Nephron progenitor cell (in vitro differentiated cells): ENCODE measurements around the gene HS6ST3.

Source experiments
- DNase-seq: peaks from one replicate; pipeline ENCODE4 v3.0.0; 2021
- H3K27ac Mint-ChIP-seq: 2 replicates; pipeline ENCODE4 v1.8.0; 2021; ENCODE audit warnings: mild to moderate bottlenecking, moderate library complexity, mixed read lengths
- H3K27me3 Mint-ChIP-seq: 2 replicates; pipeline ENCODE4 v1.8.0; 2021; ENCODE audit warnings: mild to moderate bottlenecking, low read depth, mixed read lengths; ENCODE audit not compliant: poor library complexity
- H3K36me3 Mint-ChIP-seq: 2 replicates; pipeline ENCODE4 v1.8.0; 2021; ENCODE audit warnings: low read depth, mixed read lengths
- H3K4me1 Mint-ChIP-seq: 2 replicates; pipeline ENCODE4 v1.8.0; 2021; ENCODE audit warnings: mixed read lengths
- H3K4me3 Mint-ChIP-seq: 2 replicates; pipeline ENCODE4 v1.8.0; 2021; ENCODE audit warnings: mild to moderate bottlenecking, moderate library complexity, mixed read lengths
- H3K9me3 Mint-ChIP-seq: 2 replicates; pipeline ENCODE4 v1.8.0; 2021; ENCODE audit warnings: mild to moderate bottlenecking, moderate library complexity, mixed read lengths
- TF ChIP-seq, protein P1 (sequence below): fragments of 200-600 bp; sonication (generic); IDR thresholded peaks from 2 replicates; pipeline ENCODE4 v1.5.0; 2021; ENCODE audit warnings: antibody characterized with exemption

HS6ST3 gene

DNA sequence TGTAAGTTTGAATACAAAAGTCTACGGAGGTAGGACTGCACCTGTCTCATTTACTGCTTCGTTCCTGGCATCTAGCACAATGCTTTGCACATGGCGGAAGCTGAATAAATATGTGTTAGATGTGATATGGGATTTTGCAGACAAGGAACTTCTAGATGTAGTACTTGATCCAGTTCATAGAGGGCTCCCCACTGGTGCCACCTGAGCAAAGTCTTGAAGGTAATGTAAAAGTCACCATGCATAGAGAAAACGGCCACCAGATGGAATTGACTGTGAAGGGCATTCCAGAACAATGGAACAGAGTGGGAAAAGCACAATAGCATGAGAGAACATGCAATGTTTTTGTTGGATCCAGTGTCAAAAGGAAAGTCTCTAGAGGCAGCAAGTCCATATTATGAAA, 209.3 kb downstream of the HS6ST3 start:
- DNase-seq = no peak
- no peaks in the 10 kb centered on the region for H3K4me1 Mint-ChIP-seq
- TF ChIP-seq, protein P1, sequence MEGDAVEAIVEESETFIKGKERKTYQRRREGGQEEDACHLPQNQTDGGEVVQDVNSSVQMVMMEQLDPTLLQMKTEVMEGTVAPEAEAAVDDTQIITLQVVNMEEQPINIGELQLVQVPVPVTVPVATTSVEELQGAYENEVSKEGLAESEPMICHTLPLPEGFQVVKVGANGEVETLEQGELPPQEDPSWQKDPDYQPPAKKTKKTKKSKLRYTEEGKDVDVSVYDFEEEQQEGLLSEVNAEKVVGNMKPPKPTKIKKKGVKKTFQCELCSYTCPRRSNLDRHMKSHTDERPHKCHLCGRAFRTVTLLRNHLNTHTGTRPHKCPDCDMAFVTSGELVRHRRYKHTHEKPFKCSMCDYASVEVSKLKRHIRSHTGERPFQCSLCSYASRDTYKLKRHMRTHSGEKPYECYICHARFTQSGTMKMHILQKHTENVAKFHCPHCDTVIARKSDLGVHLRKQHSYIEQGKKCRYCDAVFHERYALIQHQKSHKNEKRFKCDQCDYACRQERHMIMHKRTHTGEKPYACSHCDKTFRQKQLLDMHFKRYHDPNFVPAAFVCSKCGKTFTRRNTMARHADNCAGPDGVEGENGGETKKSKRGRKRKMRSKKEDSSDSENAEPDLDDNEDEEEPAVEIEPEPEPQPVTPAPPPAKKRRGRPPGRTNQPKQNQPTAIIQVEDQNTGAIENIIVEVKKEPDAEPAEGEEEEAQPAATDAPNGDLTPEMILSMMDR = no peak
- peaks cover 7% of the 10 kb centered on the region for H3K27me3 Mint-ChIP-seq
- no peaks in the 10 kb centered on the region for H3K9me3 Mint-ChIP-seq
- no peak overlapping the region for H3K4me3 Mint-ChIP-seq
- no peaks in the 10 kb centered on the region for H3K36me3 Mint-ChIP-seq
- no peak overlapping the region for H3K27ac Mint-ChIP-seq

DNA sequence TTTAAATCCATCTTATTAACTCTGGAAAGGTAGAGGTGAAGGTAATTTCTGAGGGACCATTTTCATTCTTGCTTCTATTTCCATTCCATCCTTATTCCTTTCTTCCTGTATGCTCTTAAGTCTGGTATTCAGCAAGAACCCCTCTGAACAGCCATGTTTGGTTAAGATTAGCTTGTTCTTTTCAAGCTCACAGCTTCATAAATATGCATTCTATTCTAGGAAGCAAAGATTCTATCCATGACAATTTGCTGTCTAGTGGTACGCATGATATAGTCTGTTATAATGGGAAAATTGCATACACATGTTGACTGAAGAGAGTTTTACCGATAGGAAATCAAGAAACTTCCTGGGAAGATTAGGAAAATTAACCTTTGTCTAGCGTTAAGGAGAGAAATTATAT, 218.7 kb downstream of the HS6ST3 start:
- no peaks in the 10 kb centered on the region for H3K36me3 Mint-ChIP-seq
- H3K9me3 Mint-ChIP-seq = no peaks in the 10 kb centered on the region
- H3K4me3 Mint-ChIP-seq = no peak overlapping the region
- H3K4me1 Mint-ChIP-seq = no peaks in the 10 kb centered on the region
- DNase-seq = no peak
- TF ChIP-seq, protein P1 = no peak
- no peak overlapping the region for H3K27ac Mint-ChIP-seq
- H3K27me3 Mint-ChIP-seq = no peaks in the 10 kb centered on the region

DNA sequence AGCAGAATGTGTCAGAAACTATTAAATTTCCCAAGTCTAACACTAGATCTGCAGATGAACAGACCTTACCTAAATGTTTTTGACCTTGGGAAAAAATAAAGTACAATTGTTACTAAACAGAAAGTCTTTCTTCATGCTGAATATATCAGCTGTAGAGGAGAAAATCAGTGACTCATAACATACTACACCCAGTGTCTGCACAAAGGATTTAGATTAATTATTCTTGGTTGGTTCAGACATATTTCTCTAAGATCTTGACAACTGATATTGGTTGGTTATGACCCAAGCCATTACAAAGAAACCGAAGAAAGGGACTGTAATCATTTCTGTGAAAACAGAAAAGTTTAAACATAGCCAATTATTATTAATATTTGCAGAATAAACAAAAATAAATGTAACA, 225.1 kb downstream of the HS6ST3 start:
- Mint-ChIP-seq H3K9me3 (no peaks in the 10 kb centered on the region), H3K4me1 (no peaks in the 10 kb centered on the region), H3K36me3 (no peaks in the 10 kb centered on the region), H3K27me3 (peaks cover 3% of the 10 kb centered on the region), H3K4me3 (no peak overlapping the region), H3K27ac (no peak overlapping the region)
- TF ChIP-seq, protein P1 = no peak
- DNase-seq = no peak

DNA sequence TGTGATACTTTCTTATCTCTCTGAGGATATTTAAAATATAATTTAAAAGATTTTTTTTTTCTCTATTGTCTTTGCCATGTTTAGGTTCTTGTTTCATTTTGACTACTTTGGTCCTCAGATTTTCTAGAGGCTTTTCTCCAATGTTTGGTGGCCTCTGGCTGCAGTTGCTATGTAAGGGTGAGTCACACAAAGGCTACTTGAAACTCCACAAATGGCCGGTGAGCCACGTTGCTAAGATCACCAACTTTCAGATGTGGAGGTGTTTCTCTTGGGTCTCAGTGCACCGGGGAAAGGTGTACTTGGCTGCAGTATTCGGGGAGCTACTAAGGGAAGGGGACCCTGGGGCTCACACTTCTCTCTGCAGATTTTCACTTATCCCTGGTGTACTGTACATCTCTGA, 248.1 kb downstream of the HS6ST3 start:
- Mint-ChIP-seq H3K36me3 (no peaks in the 10 kb centered on the region), H3K4me3 (no peak overlapping the region), H3K27me3 (peaks cover 2% of the 10 kb centered on the region), H3K4me1 (peaks cover 8% of the 10 kb centered on the region), H3K9me3 (peaks cover 12% of the 10 kb centered on the region), H3K27ac (no peak overlapping the region)
- no peak for DNase-seq
- TF ChIP-seq, protein P1 = no peak

DNA sequence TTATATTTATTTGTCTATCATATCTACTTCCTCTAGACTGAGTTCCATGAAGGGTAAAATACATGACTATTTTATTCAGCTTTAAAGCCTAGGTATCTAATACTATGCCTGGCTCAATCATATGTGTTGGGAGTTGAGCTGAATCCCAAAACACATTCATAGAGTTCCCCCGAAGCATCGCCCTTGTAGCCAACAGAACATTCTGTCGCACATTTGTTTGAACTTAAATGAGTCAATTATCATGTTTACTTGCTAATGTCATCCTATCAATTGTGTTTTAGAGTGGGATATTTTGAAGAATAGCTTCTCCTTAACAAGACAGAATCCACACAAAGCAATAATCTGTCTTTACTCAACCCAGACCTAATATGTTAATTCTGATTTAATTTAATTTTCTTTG, 252.4 kb downstream of the HS6ST3 start:
- Mint-ChIP-seq H3K27ac (no peak overlapping the region), H3K4me3 (no peak overlapping the region), H3K9me3 (no peaks in the 10 kb centered on the region), H3K36me3 (no peaks in the 10 kb centered on the region), H3K4me1 (peaks cover 8% of the 10 kb centered on the region), H3K27me3 (no peaks in the 10 kb centered on the region)
- no peak for DNase-seq
- TF ChIP-seq, protein P1 = no peak

DNA sequence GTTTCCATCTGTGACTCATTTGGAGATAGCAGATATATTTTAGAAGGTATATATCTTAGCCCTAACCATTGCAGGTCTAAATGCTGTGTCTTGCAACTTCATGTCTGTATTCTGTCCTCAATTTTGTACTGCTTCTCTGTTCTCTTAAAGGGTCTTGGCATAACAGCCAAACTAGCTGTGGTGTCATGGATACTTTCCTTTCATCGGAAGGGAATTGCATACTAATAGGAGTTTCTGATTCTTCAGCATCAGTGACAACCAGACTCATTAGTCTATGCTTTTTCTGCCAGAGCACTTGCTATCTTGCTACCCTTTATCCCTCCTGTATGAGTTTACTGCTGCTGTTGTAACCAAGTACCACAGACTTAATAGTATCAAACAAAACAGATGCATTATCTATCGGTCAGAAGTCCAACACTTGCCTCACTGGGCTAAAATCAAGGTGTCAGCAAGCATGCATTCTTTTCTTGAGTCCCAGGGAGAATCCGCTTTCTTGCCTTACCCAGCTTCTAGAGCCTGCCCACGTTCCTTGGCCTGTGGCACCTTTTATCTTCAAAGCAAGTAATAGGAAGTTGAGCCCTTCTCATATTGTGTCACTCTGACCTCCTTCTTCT, 253.1 kb downstream of the HS6ST3 start:
- peaks cover 8% of the 10 kb centered on the region for H3K4me1 Mint-ChIP-seq
- H3K36me3 Mint-ChIP-seq = no peaks in the 10 kb centered on the region
- DNase-seq = no peak
- H3K4me3 Mint-ChIP-seq = no peak overlapping the region
- H3K27me3 Mint-ChIP-seq = no peaks in the 10 kb centered on the region
- TF ChIP-seq, protein P1 = no peak
- no peak overlapping the region for H3K27ac Mint-ChIP-seq
- no peaks in the 10 kb centered on the region for H3K9me3 Mint-ChIP-seq
